Lung (tissue), 12 donors: ENCODE data around the gene IQCK. TPM values are rescaled to one million over a fixed set of nuclear protein-coding genes. Genes with fewer than 3 reads are reported as not detected.
A peak's percentile ranks its signal among the peaks of the same experiment; 100 is the strongest.

Experiments used
- ATAC-seq: fragments of 200-7000 bp; cut with Tn5 transposase; one replicate; pipeline ENCODE4 v1.9.1; 2020; ENCODE audit warnings: moderate number of reproducible peaks; ENCODE audit not compliant: insufficient read depth, low FRiP score
- DNase-seq, 3 donors: peaks; one replicate each; pipeline ENCODE4 v3.0.0-alpha.2; 2013 to 2017
- H3K27ac ChIP-seq, 2 donors: one replicate each; pipeline ENCODE4 v1.5.1; 2013; ENCODE audit warnings: mild to moderate bottlenecking in 2 of 2, moderate library complexity in 2 of 2, control low read depth in 1 of 2, inconsistent platforms in 1 of 2, low read depth in 1 of 2, low read length in 1 of 2
- H3K27me3 ChIP-seq, 3 donors: one replicate each; pipeline ENCODE4 v1.5.1; 2013; ENCODE audit warnings: low read length in 2 of 3; ENCODE audit not compliant: control insufficient read depth in 3 of 3, insufficient read depth in 3 of 3
- H3K36me3 ChIP-seq, 4 donors: one replicate each; pipeline ENCODE4 v1.5.1; 2013; ENCODE audit warnings: low read length in 4 of 4, mild to moderate bottlenecking in 1 of 4, moderate library complexity in 1 of 4; ENCODE audit not compliant: control insufficient read depth in 4 of 4, insufficient read depth in 4 of 4
- H3K4me1 ChIP-seq, 5 donors: one replicate each; pipeline ENCODE4 v1.5.1; 2013; ENCODE audit warnings: low read length in 5 of 5, mild to moderate bottlenecking in 2 of 5, moderate library complexity in 1 of 5; ENCODE audit not compliant: control insufficient read depth in 5 of 5, insufficient read depth in 5 of 5
- H3K4me3 ChIP-seq: one replicate; pipeline ENCODE4 v1.5.1; 2013; ENCODE audit warnings: mild to moderate bottlenecking, control low read depth, moderate library complexity
- H3K9ac ChIP-seq, 2 donors: one replicate each; pipeline ENCODE4 v1.5.1; 2013; ENCODE audit warnings: low read length in 2 of 2, control low read depth in 1 of 2; ENCODE audit not compliant: insufficient read depth in 1 of 2
- H3K9me3 ChIP-seq, 4 donors: one replicate each; pipeline ENCODE4 v1.5.1; 2013; ENCODE audit warnings: low read length in 3 of 4, mild to moderate bottlenecking in 1 of 4, moderate library complexity in 1 of 4; ENCODE audit not compliant: control insufficient read depth in 4 of 4, insufficient read depth in 3 of 4
- CTCF ChIP-seq: IDR thresholded peaks from 2 replicates; pipeline ENCODE4 v1.5.1; 2012; ENCODE audit warnings: mild to moderate bottlenecking; ENCODE audit errors: control extremely low read depth, extremely low read depth
- WGBS, 2 donors: extraction: QIAGEN DNeasy Blood & Tissue Kit; methylation state at CpG; one replicate each; pipeline ENCODE4 v1.1.7; 2013; 5-methylcytosine and 5-hydroxymethylcytosine counted together
- polyA plus RNA-seq, 2 donors: library from polyadenylated mRNA; stranded (reverse); fragments of 200-250 nt; gene quantifications; one replicate each; pipeline ENCODE4 v1.2.1, GENCODE V29; 2013
- total RNA-seq, 2 donors: library from RNA; depleted of rRNA in 1 of 2; stranded (reverse); fragments of >200 nt in 1 of 2; gene quantifications; one replicate each; pipeline ENCODE4 v1.2.1, GENCODE V29; 2014 to 2021
- donor health status: control.
- donor health status: control.
- donor health status: Bipolar disorder and iron deficiency.
- donor health status: healthy.
- donor health status: DM: yes; HTN: yes; CAD: no.

Gene IQCK
- total and polyA plus RNA-seq, 4 donors, result 12.7 to 27.0 (median 20.4) TPM

- H3K4me3 ChIP-seq, result no peak overlapping the region
- ATAC-seq, result no peak
- peak in 2 of 3 donors; percentile 44 to 47 for DNase-seq
- 85 to 87% methylated on average over 16 of the region's 16 CpGs for WGBS, 2 donors
- H3K9me3 ChIP-seq, result no peaks in the 10 kb centered on the region
- H3K4me1 ChIP-seq, result peaks cover 0 to 3% (median 0%) of the 10 kb centered on the region in 5 donors
- no peak for TF ChIP-seq CTCF
- no peaks in the 10 kb centered on the region for H3K27me3 ChIP-seq
- no peak overlapping the region for H3K27ac ChIP-seq
- no peak overlapping the region for H3K9ac ChIP-seq
- peaks cover 3 to 27% (median 7%) of the 10 kb centered on the region in 4 donors for H3K36me3 ChIP-seq
These were observed 143.8 kb downstream of the IQCK start for GRCh38 chr16:19861811-19862327.

DNA sequence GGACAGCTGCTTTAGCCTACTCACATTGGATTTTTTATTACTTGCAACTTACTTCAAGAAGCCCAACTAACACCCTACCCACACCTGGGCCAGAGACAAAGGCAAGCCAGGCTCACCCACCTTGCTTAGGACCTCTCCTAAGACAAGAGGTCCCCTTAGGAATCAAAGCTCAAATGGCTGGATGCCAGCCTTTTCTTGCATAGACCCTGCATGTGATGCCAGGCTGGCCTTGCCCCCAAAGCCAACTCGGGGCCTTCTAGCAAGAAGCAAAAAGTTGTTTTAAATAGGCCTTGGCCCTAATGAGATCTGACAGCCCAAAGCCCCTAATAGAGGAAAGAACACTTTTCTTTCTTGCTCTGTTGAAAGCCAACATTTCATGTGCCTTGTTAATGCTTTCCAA is 145.9 kb downstream of the IQCK start:
- ATAC-seq (no peak), DNase-seq (no peak)
- TF ChIP-seq CTCF, result no peak
- WGBS, 2 donors, result 81 to 94% methylated on average over 1 of the region's 1 CpG
- peaks cover 2 to 19% (median 7%) of the 10 kb centered on the region in 4 donors for H3K36me3 ChIP-seq
- peaks cover 0 to 7% (median 0%) of the 10 kb centered on the region in 5 donors for H3K4me1 ChIP-seq
- no peaks in the 10 kb centered on the region for H3K27me3 ChIP-seq
- no peak overlapping the region for H3K9ac ChIP-seq
- no peak overlapping the region for H3K4me3 ChIP-seq
- H3K27ac ChIP-seq, result no peak overlapping the region
- H3K9me3 ChIP-seq, result no peaks in the 10 kb centered on the region

DNA sequence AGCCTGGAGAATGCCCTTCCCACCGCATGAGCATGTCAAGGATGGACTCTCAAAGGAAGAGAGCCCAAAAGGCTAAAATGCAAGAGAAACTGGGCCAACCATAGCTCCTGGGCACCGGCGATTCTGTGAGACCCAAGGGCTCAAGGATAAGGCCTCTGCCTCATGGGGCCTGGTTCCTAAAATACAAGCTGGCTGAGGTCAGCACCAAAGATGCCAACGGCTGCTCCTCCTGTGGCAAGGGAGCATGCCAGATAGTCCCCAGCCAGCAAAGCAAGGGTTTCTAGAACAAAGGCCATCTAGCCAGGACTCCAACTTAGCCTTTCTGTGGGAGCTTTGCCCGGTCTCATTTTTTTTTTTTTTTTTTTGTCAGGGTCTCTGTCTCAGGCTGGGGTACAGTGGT is 146.5 kb downstream of the IQCK start:
- TF ChIP-seq CTCF, result no peak
- H3K4me3 ChIP-seq, result no peak overlapping the region
- peaks cover 2 to 14% (median 7%) of the 10 kb centered on the region in 4 donors for H3K36me3 ChIP-seq
- no peaks in the 10 kb centered on the region for H3K27me3 ChIP-seq
- H3K4me1 ChIP-seq, result peaks cover 0 to 7% (median 0%) of the 10 kb centered on the region in 5 donors
- no peak overlapping the region for H3K9ac ChIP-seq
- WGBS, 2 donors, result 92% methylated on average over 5 of the region's 5 CpGs
- no peak overlapping the region for H3K27ac ChIP-seq
- no peak for DNase-seq
- H3K9me3 ChIP-seq, result no peaks in the 10 kb centered on the region
- no peak for ATAC-seq

GRCh38 chr16:19868421-19868820 is 150.3 kb downstream of the IQCK start:
- no peak overlapping the region for H3K27ac ChIP-seq
- H3K4me1 ChIP-seq, result peaks cover 0 to 7% (median 0%) of the 10 kb centered on the region in 5 donors
- peaks cover 4 to 16% (median 9%) of the 10 kb centered on the region in 4 donors for H3K36me3 ChIP-seq
- no peak overlapping the region for H3K9ac ChIP-seq
- DNase-seq (no peak), ATAC-seq (no peak)
- no peaks in the 10 kb centered on the region for H3K27me3 ChIP-seq
- TF ChIP-seq CTCF, result no peak
- peaks cover 0 to 6% (median 0%) of the 10 kb centered on the region in 4 donors for H3K9me3 ChIP-seq
- WGBS, 2 donors, result 82 to 92% methylated on average over 9 of the region's 9 CpGs
- no peak overlapping the region for H3K4me3 ChIP-seq
